ENCODE measurements around the gene PPM1N.

PPM1N gene

DNA sequence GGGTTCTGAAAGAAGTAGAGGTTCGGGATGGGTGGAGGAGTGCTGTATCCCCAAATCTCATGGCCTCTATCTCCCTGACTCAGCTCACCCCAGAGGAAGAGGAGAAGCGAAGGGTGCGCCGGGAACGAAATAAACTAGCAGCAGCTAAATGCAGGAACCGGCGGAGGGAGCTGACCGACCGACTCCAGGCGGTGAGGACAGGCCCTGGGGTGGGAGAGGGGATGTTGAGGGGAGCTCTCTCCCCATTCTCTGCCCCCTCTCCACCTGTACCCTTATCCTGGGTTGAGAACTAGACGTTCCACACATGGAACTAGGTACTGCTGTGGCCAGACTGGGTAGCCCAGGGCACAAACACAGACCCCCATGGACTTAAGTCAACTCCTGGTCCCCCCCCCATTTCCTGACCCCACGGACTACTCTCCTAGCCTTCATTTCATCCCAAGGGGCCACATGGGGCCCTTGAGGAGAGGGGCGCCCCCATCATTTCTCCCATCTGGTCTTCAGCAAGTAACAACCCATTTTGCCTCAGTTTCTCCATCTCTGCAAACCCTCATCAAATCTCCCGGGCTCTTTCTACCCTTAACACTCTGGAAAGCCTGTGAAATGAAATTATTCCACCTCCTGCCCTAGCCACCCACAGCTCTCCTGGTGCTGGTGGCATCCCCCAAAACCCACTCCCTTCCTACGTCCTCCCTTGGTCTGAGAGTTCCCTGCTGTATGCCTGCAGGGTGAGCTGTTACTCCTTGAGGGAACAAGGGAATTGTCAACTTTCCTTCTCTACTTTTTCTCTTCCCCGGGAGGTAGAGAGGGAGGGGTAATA is 26.9 kb upstream of the PPM1N start:
- DNase-seq = no peak

DNA sequence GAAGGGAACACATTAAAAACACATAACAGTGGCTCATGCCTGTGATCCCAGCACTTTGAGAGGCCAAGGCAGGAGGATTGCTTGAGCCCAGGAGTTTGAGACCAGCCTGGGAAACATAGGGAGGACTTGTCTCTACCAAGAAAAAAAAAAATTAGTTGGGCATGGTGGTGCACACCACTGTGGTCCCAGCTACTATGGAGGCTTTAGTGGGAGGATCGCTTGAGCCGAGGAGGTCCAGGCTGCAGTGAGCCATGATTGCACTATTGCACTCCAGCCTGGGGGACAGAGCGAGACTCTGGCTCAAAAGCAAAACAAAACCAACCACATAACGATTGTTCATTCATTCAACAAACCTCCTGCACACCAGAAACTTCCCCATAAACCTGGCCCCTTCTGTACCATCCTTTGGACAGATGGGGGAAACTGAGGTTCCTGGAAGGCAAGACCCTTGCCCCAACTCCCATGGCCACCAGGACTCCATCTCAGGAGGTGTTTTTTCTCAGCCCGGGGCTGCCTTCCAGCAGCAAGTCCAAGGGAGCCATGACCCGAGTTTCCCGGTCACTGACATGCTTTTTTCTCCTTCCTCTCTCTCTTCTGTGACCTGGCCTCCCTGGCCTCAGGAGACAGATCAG is 26.2 kb upstream of the PPM1N start:
- no peak for DNase-seq

DNA sequence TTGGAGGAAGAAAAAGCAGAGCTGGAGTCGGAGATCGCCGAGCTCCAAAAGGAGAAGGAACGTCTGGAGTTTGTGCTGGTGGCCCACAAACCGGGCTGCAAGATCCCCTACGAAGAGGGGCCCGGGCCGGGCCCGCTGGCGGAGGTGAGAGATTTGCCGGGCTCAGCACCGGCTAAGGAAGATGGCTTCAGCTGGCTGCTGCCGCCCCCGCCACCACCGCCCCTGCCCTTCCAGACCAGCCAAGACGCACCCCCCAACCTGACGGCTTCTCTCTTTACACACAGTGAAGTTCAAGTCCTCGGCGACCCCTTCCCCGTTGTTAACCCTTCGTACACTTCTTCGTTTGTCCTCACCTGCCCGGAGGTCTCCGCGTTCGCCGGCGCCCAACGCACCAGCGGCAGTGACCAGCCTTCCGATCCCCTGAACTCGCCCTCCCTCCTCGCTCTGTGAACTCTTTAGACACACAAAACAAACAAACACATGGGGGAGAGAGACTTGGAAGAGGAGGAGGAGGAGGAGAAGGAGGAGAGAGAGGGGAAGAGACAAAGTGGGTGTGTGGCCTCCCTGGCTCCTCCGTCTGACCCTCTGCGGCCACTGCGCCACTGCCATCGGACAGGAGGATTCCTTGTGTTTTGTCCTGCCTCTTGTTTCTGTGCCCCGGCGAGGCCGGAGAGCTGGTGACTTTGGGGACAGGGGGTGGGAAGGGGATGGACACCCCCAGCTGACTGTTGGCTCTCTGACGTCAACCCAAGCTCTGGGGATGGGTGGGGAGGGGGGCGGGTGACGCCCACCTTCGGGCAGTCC is 25.5 kb upstream of the PPM1N start:
- no peak for DNase-seq

DNA sequence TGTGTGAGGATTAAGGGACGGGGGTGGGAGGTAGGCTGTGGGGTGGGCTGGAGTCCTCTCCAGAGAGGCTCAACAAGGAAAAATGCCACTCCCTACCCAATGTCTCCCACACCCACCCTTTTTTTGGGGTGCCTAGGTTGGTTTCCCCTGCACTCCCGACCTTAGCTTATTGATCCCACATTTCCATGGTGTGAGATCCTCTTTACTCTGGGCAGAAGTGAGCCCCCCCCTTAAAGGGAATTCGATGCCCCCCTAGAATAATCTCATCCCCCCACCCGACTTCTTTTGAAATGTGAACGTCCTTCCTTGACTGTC is 24.9 kb upstream of the PPM1N start:
- DNase-seq = no peak

DNA sequence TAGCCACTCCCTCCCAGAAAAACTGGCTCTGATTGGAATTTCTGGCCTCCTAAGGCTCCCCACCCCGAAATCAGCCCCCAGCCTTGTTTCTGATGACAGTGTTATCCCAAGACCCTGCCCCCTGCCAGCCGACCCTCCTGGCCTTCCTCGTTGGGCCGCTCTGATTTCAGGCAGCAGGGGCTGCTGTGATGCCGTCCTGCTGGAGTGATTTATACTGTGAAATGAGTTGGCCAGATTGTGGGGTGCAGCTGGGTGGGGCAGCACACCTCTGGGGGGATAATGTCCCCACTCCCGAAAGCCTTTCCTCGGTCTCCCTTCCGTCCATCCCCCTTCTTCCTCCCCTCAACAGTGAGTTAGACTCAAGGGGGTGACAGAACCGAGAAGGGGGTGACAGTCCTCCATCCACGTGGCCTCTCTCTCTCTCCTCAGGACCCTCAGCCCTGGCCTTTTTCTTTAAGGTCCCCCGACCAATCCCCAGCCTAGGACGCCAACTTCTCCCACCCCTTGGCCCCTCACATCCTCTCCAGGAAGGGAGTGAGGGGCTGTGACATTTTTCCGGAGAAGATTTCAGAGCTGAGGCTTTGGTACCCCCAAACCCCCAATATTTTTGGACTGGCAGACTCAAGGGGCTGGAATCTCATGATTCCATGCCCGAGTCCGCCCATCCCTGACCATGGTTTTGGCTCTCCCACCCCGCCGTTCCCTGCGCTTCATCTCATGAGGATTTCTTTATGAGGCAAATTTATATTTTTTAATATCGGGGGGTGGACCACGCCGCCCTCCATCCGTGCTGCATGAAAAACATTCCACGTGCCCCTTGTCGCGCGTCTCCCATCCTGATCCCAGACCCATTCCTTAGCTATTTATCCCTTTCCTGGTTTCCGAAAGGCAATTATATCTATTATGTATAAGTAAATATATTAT is 24.3 kb upstream of the PPM1N start:
- DNase-seq = no peak

DNA sequence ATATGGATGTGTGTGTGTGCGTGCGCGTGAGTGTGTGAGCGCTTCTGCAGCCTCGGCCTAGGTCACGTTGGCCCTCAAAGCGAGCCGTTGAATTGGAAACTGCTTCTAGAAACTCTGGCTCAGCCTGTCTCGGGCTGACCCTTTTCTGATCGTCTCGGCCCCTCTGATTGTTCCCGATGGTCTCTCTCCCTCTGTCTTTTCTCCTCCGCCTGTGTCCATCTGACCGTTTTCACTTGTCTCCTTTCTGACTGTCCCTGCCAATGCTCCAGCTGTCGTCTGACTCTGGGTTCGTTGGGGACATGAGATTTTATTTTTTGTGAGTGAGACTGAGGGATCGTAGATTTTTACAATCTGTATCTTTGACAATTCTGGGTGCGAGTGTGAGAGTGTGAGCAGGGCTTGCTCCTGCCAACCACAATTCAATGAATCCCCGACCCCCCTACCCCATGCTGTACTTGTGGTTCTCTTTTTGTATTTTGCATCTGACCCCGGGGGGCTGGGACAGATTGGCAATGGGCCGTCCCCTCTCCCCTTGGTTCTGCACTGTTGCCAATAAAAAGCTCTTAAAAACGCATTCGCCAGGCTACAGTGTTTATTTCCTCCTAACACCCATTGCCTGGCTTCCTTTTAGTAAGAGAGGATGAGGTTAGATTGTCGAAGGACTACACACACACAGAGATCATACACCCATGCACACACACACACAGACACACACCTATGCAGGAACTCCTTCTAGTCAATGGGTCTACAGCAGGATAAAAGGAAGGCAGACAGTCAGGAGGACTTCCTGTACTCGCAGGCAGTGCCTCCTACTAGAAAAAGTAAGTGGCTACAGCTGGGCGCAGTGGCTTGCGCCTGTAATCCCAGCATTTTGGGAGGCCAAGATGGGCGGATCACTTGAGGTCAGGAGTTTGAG is 23.4 kb upstream of the PPM1N start:
- no peak for DNase-seq

DNA sequence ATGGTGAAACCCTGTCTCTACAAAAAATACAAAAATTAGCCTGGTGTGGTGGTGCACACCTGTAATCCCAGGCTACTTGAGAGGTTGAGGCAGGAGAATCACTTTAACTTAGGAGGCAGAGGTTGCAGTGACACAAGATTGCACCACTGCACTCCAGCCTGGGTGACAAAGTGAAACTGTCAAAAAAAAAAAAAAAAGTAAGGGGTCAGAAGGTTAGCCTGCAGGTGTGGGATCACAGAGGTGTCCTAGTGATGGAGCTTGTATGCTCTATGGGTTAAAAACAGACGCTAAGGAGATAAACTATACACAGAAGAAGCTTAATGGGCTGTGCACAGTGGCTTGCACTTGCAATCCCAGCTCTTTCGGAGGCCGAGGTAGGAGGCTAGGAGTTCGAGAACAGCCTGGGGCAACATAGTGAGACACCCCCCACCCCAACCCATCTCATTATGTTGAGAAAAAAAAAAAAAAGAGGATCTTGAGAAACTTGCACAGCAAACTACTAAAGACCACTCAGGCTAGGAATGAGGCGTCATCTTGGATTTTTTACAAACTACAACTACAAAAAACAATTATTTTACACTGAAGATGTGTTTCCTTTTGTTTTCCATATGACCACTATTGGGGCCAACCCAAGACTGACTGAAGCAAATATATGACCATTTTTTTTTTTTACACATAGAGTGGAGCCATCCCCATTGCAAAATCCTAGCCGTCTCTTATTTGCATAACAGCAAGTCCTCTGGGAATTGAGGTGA is 22.5 kb upstream of the PPM1N start:
- DNase-seq = no peak

DNA sequence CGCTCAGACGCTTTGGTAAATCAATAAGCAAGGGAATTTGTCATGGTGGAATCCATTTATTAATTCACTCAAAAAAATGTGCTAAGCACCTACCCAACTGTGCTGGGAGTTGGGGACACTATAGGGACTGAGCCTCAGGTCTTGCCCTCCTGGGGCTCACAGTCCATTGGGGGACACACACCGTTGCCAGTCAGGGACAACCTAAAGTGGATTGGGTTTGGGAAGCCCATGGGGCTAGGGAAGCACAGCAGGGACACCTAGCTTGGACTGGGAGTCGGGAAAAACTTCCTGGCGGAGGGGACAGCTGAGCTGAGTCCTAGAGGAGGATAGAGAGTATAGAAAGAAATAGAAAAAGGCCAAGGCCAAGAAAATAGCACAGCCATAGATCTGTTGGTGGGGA is 21.9 kb upstream of the PPM1N start:
- no peak for DNase-seq

DNA sequence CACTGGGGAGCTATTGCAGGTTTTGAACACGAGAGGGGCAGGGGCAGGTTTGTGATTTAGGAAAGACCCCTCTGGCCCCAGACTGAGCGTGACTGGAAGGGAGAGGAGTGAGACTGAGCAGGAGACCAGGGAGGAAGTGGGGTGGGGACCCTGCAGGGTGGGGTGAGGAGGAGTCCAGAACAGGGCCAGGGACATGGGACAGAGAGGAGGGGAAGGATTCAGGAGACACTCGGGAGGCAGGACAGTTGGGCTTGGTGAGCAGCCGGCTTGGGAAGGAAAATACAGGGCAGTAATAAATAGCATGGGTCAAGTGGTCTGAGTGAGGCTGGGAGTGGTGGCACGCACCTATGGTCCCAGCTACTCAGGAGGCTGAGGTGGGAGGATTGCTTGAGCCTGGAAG is 21.1 kb upstream of the PPM1N start:
- DNase-seq = no peak

DNA sequence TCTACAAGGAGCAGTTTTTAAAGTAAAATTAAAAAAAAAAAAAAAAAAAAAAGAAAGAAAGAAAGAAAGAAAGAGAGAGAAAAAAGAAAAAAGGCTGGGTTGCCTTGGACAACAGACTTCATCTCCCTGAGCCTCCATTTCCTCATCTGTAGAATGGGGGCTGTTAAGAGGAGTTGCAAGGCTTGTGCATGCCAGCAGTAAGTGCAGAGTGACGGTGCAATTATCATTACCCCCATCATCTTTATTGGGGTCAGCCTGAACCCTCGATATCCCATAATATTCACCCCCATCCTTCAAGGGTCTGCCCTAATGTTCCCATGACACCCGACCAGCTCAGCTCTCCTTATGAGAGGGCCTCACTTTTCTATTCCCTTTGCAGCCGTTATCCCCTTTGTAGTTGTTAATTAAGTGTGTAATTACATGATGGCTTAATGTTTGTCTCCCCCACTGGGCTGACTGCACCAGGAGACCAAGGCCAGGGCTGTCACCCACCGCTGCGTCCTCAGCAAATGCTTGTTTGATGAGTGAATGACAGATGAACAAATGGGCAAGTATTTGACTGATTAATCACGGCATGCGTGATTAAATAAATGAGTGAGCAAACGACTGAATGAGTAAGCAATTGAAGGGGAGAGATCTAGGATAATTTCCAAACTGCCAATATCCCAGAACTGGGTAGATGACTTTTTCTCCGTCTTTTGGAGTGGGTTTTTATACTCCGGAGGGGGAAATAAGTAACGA is 20.4 kb upstream of the PPM1N start:
- no peak for DNase-seq

DNA sequence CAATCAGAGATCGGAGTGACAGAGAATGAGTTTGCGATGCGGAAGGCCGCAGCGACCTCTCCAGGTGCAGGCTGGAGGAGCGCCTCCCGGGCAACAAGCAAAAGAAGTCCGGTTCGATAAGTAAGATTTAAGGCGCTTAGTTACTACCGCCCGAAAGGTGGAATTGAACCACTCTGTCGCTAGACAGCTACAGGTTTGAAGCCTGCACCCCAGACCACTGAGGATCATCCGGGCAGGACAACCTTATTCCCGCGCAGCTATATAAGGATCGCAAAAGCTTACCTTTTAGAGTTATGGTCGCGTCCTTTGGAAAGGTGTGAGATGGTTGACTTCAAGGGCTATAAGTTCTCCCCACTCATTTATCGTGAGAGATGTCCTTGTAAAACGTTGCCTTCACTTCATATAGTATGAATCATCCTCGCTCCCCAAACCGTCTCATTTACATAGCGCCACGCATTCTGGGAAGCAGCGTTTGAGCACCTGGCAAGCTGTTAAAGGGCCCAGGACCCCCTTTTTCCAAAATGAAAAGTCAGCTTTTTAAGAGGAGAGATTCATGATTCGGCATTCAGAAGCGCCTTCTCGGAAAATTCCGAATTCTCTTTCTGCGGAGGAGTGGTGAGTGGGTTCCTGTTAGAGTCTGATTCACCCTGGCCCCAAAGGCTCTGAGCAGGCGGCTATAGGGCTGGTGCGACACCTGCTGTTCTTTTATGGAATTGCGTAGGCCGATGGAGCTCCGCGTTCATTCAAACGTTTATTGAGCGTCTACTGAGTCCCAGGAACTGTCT is 19.6 kb upstream of the PPM1N start:
- DNase-seq = peak; percentile 96

DNA sequence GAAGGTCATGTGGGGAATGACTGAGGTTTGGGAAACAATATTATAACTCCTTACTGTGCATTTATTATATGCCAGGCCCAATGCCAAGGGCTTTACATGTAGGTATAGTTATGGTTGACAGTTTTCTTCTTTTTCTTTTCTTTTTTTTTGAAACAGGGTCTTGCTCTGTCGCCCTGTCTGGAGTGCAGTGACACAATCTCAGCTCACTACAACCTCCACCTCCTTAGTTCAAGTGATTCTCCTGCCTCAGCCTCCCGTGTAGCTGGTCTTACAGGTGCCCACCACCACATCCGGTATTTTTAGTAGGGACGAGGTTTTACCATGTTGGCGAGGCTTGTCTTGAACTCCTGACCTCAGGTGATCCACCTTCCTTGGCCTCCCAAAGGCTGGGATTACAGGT is 15.2 kb upstream of the PPM1N start:
- DNase-seq = no peak

DNA sequence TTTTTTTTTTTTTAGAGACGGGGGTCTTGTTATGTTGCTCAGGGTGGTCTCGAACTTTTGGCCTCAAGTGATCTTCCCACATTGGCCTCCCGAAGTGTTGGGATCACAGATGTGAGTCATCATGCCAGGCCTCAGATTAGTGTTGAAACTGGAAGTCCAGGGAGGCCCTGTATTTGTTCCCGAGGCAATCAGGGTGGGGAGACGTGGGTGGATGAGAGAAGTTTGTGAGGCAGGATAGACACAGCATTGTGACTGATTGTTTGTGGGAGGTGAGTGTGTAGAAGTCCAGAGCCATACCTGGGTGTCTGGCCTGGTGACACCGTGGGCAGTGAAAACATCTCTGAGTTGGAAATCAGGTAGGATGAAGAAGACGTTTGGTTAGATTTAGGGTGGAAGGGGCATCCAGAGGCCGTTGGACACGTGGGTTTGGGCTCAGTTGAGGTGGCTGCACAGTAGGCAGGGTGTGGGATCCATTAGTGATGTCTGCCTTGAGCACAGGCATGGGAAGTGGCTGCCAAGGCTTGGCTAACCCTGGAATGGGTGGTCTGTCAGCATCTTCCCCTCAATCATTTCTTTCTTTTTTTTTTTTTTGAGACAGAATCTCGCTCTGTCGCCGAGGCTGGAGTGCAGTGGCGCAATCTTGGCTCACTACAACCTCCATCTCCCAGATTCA is 13.8 kb upstream of the PPM1N start:
- DNase-seq = no peak

DNA sequence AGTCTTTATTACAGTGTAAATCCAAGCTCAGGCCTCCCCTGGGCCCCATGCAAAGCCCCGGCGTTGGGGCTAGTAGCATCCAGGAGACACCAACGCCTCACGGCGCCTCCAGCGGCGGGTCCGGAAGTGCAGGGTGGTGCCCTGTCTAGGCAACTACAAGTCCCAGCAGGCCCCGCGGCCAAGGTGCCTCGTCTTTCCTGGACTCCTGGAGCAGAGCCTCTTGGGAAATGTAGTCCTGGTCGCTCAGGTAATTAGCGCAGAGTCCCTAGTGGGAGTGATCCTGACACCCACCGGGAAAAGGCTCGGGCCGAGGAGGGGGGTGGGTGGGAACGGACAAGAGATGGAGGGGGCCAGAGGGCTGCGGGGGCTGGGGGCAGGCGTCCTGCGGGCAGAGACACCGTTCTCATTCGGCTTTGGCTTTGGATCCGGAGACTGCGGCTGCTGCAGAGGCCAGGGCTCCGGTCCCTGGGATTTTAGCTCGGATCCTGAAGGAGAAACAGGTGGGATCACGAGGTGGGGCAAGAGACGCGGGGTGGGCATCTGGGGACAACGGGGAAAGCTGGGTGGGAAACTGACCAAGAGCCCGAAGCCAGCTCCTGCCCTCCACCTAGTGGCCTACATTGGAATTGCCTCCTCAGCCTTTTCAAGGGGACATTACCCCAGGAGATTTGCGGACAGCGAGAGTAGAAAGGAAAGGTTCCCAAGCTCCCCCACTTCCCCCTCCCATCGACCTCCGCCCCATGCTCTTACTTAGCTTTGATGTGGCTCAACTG is 12.8 kb upstream of the PPM1N start:
- peak; percentile 96 for DNase-seq

DNA sequence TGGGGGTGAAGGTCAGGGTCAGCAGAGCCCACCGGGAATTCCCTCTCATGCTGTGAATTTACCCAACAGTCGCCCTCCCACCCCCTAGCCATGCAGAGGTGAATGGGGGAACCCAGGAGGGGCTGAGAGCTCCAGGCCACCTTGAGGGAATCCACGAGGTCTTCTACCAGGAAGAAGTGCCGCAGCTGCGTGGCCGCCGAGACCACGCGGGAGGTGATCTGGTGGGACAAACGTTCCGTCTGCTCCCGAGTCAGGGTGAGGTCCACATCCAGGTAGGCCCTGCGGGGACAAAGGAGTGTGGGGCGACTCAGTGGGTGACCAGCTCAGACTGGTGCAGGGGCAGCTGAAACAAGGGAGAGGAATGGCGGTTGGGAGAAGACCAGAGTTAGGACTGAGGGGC is 9.5 kb upstream of the PPM1N start:
- no peak for DNase-seq

DNA sequence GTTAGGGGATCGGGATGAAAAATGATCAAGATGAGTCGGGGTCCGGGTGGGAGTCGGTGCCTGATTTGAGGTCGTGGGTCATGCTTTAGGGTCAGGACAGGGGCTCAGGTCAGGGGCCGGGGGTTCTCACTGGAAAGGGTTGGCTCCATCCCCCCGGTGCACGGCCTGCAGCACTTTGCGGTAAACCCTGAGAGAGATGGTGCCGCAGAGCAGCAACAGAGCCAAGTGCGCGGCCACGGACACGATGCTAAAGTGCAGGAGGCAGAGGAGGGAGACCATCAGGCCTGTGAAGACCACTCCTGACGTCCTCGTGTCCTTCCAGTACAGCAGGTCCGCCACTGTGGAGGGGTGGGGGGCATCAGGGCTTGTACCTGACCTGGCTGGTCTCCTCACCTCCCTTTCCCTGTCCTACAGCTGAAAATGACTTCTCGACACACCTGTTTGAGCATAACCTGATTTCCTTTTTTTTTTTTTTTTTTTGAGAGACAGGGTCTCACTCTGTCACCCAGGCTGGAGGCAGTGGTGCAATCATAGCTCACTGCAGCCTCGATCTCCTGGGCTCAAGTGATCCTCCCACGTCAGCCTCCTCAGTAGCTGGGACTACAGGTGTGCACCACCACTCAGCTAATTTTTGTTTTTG is 8.9 kb upstream of the PPM1N start:
- DNase-seq = no peak

DNA sequence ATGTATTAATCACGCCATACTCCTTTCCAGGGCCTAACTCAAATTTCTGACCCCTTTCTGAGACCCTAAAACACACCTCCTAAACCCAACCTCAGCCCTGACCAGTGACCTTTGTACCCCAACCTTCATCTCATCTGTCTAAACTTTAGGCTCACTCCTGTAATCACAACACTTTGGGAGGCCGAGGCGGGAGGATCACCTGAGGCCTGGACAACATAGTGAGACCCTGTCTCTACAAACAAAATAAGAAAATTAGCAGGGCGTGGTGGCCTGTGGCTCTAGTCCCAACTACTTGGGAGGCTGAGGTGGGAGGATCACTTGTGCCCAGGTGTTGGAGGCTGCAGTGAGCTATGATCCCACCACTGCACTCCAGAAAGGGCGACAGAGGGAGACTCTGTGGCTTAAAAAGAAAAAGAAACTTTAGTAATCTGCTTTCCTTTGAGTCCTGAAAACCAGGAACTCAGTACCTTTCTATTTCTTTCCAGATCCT is 6.1 kb upstream of the PPM1N start:
- no peak for DNase-seq

Measured in fibroblast of upper back skin (primary cell).